HTR-8/SVneo (cell line): ENCODE measurements around the gene SLC38A3.

Experiments
- DNase-seq: peaks from one replicate; pipeline ENCODE4 v3.0.0; 2011; ENCODE audit warnings: low spot score, mixed read lengths; ENCODE audit not compliant: insufficient read length
- FAIRE-seq: peaks from 2 replicates; lab custom pipeline; 2011; peaks lifted over from hg19 to GRCh38; lab: Jason Lieb, UNC

The SLC38A3 gene

GRCh38 chr3:50168388-50168787, 36.7 kb upstream of the SLC38A3 start:
- FAIRE-seq (no peak), DNase-seq (no peak)

DNA sequence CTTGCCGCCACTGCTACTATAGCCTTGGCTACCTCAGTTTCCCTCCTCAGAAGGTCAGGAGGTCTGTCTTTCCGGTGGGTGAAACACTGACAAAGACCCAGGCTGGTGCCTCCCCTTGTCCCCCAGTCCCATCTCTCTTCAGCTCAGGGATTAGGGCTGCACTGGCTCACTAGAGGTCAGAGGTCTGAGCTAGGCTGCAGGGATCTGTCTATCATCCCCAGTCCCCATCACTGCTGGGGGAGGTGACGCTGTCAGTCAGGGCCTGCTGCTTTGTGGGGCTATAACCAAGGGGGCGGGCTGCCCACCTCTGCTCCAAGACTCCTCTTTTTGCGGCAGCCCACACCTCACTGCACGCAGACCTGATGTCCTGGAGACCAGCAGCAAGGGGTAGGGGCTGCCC, 36.3 kb upstream of the SLC38A3 start:
- no peak for DNase-seq

GRCh38 chr3:50169232-50169832, 35.7 kb upstream of the SLC38A3 start:
- FAIRE-seq (no peak), DNase-seq (no peak)

More for the DNA sequence above, 36.3 kb upstream of the SLC38A3 start:
- FAIRE-seq, result no peak

- DNase-seq (no peak), FAIRE-seq (no peak)
Observed at GRCh38 chr3:50169858-50170257, 35.2 kb upstream of the SLC38A3 start.

DNA sequence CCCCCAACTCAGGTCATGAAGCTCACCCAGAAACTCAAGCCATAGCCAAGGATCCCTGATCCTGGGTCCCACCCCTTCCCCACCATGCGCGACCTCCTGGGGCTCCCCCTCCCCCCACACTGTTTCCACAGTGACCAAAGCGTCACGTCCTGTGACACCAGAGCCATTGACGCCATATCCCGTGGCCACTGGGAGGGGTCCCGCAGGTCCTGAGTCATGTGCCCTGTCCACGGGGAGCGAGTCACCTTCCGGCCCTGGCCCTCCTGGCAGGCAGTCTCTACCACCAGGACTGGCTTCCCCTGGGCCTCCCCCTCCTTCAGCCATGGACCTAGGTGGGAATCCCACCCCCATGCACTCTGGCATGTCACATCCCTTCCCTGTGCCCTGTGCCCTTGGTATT, 34.4 kb upstream of the SLC38A3 start:
- DNase-seq (peak; percentile 74), FAIRE-seq (peak; percentile 94)

- FAIRE-seq (peak; percentile 49), DNase-seq (no peak)
Observed at GRCh38 chr3:50171540-50172301, 33.4 kb upstream of the SLC38A3 start.

DNA sequence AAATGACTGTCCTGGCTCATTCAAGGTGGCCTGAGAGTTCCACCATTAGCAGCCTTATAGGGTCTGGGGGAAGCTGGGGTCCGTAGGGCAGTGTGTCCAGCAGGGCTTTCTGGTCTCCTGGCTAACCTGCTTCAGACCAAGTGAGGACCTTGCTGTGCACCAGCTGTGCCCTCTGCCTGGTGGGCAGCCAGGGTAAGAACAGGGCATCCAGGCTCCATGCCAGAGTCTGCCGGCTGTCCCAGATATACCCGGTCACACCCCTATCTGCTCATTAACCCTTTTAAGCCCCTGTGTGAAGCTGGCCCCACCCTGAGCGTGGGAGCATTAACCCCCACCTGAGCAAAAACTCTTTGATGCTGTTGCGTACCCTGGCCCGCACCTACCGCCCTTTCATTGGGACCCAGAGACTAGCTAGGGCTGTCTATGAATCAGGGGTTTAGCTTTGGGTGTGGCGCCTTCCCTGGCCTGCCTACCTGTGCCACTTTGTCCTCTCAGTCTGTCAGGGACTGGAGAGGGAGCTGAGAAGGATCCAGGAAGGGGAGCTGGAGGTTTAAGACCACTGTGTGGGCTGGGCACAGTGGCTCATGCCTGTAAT, 32.3 kb upstream of the SLC38A3 start:
- no peak for DNase-seq
- FAIRE-seq, result no peak

DNA sequence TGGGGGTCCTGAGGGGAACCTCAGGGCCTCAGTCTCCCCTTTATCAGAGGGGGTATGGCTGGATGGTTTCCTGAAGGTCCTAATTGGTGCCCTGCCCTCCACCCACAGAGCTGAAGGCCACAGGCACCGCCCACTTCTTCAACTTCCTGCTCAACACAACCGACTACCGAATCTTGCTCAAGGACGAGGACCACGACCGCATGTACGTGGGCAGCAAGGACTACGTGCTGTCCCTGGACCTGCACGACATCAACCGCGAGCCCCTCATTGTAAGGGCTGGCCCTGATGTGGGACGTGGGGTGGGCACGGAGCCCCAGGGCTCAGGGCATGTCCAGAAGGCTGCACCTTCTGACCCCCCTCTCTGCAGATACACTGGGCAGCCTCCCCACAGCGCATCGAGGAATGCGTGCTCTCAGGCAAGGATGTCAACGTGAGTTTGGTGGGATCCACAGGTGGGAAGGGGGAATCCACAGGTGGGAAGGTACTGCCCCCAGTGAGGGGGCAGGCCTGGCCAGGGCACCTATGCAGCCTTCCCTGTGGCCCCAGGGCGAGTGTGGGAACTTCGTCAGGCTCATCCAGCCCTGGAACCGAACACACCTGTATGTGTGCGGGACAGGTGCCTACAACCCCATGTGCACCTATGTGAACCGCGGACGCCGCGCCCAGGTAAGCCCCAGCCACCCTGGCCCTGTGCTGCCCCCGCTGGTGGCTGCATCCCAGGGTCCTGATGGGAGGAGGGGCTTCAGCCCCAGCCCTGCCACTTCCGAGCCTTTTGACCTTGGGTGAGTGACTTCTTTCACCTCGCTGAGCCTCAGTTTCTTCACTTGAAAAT, 31.2 kb upstream of the SLC38A3 start:
- DNase-seq (no peak), FAIRE-seq (no peak)

GRCh38 chr3:50174517-50174895, 30.6 kb upstream of the SLC38A3 start:
- DNase-seq (no peak), FAIRE-seq (no peak)

GRCh38 chr3:50174947-50175524, 30.0 kb upstream of the SLC38A3 start:
- FAIRE-seq (no peak), DNase-seq (no peak)

DNA sequence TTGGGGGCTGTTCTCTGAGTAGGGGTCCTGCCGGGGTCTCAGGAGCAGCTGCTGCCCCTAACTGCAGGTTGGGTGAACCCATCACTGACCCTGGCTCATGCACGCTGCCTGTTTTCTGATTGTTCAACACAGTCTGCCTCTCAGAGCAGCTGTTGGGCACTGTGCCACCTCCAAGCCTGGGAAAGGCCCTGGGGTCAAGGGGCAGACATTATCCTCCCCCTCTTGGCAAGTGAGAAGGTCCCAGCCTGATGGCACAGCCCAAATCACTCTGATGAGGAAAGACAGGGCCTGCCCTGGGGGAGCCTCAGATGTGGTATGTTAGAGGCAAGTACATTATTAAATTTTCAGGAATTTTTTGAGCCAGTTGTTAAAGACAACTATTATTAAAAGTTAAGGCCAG, 27.7 kb upstream of the SLC38A3 start:
- no peak for FAIRE-seq
- no peak for DNase-seq

DNA sequence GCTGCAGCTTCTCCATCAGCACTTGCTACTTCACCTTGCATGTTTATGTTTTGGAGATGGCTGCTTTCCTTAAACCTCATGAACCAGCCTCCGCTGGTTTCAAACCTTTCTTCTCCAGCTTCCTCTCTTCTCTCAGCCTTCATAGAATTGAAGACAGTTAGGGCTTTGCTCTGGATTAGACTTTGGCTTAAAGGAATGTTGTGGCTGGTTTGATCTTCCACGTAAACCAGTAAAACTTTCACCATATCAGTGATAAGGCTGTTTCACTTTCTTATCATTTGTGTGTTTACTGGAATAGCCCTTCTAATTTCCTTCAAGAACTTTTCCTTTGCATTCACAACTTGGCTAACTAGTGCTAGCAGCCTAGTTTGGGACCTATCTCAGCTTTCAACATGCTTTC, 25.4 kb upstream of the SLC38A3 start:
- no peak for DNase-seq
- FAIRE-seq, result no peak

DNA sequence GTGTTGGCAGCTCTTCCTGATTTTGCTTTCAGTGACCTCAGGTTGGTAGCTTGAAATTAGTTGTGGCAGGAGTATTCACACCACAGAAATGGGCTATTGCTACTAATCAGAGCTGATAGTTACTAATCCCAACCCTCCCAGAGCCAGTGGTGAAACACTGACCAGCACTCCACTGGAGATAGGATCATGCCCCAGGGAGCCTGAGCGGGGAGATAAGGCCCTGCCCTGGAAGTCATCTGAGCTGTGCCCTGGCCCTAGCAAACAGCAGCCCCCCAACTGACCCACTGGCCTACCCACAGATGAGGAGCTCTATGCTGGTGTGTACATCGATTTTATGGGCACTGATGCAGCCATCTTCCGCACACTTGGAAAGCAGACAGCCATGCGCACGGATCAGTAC, 23.1 kb upstream of the SLC38A3 start:
- DNase-seq (no peak), FAIRE-seq (no peak)

GRCh38 chr3:50182533-50183099, 22.5 kb upstream of the SLC38A3 start:
- no peak for DNase-seq
- no peak for FAIRE-seq

DNA sequence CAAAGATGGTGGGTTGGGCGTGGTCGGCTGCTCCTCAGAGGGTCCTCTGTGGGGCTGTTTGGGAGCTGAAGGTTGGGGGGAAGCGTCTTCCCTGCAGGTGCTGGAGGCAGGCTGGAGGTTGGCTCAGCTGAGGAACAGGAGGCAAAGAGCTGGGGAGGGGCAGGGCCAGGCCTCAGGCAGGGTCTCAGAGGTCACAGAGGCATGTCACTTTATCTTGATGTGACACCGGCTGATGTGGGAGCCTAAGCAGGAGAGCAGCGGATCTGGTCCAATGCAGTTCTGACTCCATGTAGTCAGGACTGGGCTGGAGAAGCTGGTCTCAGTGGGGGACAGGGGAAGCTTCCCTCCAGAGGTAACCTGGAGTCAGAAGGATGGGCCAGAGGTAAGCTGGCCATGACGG, 21.3 kb upstream of the SLC38A3 start:
- DNase-seq (no peak), FAIRE-seq (no peak)

DNA sequence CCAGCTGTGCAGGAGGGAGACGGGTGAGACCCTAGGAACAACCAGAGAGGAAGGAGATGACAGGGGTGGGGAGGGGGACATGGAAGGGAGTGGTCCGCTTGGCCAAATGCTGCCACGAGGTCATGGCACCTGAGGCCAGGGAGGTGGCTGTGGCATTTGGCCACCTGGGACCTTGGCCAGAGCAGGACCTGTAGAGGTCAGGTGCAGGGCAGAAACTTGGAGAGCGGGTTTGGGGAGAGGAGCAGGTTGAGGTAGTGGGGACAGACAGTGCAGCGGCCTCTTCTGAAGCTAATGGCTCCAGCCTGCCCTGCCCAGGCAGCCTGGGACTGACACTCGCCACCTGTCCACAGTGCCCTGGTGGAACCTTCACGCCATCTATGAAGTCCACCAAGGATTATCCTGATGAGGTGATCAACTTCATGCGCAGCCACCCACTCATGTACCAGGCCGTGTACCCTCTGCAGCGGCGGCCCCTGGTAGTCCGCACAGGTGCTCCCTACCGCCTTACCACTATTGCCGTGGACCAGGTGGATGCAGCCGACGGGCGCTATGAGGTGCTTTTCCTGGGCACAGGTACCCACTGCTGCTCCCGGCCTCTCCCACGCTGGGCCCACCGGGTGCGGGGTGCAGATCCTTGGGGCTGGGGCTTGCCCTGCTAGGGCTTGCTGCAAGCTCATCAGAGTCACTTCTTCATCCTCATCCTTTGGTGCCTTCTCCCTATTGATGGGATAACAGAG, 20.7 kb upstream of the SLC38A3 start:
- FAIRE-seq (peak; percentile 31), DNase-seq (no peak)

DNA sequence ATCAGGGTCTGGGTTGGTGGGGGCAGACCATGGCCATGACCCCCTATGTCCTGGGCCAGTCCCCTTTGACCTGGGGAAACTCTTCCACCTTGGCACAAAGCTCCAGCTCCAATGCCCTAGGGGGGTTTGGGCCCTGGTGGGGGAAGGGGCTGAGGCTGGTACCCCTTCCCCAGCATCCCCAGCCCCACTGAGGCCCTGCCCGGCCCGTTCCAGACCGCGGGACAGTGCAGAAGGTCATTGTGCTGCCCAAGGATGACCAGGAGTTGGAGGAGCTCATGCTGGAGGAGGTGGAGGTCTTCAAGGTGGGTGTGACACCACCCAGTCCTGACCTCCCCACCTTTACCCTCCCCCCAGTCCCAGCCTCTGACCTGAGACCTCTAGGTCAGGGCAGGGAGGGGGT, 19.8 kb upstream of the SLC38A3 start:
- no peak for FAIRE-seq
- DNase-seq, result no peak

- DNase-seq (no peak), FAIRE-seq (no peak)
Observed at GRCh38 chr3:50186096-50186495, 19.0 kb upstream of the SLC38A3 start.

- FAIRE-seq (no peak), DNase-seq (no peak)
Observed at GRCh38 chr3:50187750-50188149, 17.3 kb upstream of the SLC38A3 start.
